GM12891 (cell line): ENCODE measurements around the gene CACNG4.

Experiments
- POLR2A ChIP-seq: IDR thresholded peaks from 2 replicates; pipeline ENCODE4 v1.6.1; 2011; ENCODE audit warnings: low read depth, low read length, control low read depth
- POLR2AphosphoS5 ChIP-seq: IDR thresholded peaks from 2 replicates; pipeline ENCODE4 v1.6.1; 2011; ENCODE audit warnings: low read depth, low read length, control low read depth

DNA sequence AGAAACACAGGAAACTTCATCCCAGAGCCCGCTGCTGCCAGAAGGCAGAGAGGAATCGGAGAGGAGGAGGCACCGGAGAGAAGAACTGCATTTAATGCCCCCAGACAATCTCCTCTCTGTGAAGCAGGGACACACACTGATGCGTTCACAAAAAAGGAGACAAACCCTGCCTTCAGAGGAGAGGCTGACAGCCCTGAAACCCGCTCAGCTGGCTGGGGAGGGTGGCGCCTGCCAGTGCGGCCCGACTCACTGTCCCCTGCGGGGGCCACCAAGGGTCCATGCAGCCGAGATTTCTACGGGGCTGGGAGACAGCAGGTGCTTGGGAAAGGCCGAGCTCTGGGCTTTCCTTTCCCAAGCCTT, 57.9 kb downstream of the CACNG4 start:
- no peak for TF ChIP-seq POLR2A
- TF ChIP-seq POLR2AphosphoS5, result no peak
